ENCODE data around the gene CLSTN2.

DNA sequence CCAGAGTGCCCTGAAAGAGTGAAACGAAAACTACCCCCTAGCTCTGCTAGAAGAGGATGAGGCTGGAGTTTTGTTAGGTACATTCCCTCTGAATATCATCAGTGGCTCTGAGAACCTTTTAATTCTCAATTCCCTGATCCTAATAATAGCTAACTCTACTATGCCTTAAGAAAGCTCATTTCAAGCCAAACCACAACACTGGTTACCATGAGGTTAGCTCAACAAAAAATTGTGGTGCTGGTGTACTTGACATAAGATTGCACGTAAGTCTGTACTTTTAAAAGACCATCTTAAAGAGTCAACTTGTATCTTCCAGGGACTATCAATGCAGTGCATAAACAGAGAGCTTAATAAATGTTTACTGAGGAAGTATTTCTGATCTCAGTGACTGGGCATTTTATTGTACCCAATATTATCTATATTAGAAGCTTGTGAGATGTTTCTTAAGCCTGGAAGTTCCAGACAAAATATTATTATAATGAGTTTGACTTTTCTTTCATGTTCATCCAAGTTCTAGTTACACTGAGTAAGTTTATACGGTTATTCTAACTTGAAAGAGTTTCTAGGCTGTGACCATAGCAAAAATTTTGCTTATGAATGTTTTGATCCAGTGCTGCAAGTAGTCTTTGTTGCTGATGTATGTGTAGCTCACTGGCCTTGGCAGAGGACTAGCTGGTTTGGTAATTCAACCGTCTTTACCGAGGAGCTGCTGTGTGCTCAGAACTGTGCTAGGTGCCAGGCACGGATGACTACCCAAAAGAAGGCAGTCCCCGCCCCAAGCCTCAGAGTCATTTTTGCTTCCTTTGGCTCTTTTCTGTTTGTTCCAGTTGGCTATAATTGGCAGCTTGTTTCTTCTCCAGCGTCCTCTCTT, 408.5 kb downstream of the CLSTN2 start:
- no peak for TF ChIP-seq FOXM1 (IDR thresholded peaks at IDR 0.05; ENCODE audit: borderline replicate concordance)
- TF ChIP-seq CTBP1 (IDR thresholded peaks at IDR 0.05; ENCODE audit: borderline replicate concordance), result no peak
- no peak for TF ChIP-seq SUZ12 (IDR thresholded peaks at IDR 0.05)
- no peak for TF ChIP-seq PKNOX1 (IDR thresholded peaks at IDR 0.05)

Measured in HEK293T (cell line).